HepG2 (cell line): ENCODE measurements around the gene IQCN. TPM values are rescaled to one million over a fixed set of nuclear protein-coding genes. Genes with fewer than 3 reads are reported as not detected.

Source experiments
- AHR ChIP-seq: IDR thresholded peaks from 2 replicates; pipeline ENCODE4 v1.6.1; 2018; ENCODE audit warnings: missing genetic modification reagents, missing compliant biosample characterization
- CBX2 ChIP-seq, 2 experiments: fragments of 200-600 bp in 1 of 2; sonication (generic); formaldehyde crosslinking in 1 of 2; IDR thresholded peaks; 2 replicates each; pipeline versions ENCODE4 v1.7.0 to v1.8.1; 2018 to 2022; ENCODE audit warnings: low read depth in 2 of 2, low read length in 1 of 2, mild to moderate bottlenecking in 1 of 2, missing genetic modification reagents in 1 of 2
- ELF1 ChIP-seq: sonication (generic); formaldehyde crosslinking; IDR thresholded peaks from 2 replicates; pipeline ENCODE4 v1.4.0; 2020; ENCODE audit warnings: missing genetic modification reagents
- ELK4 ChIP-seq: sonication (generic); formaldehyde crosslinking; IDR thresholded peaks from 2 replicates; pipeline ENCODE4 v1.9.0; 2021; ENCODE audit warnings: missing genetic modification reagents, borderline replicate concordance
- FOXO4 ChIP-seq: sonication (generic); formaldehyde crosslinking; conservative IDR thresholded peaks from 2 replicates; pipeline ENCODE4 v1.8.1; 2023; ENCODE audit warnings: missing genetic modification reagents
- FUBP1 ChIP-seq: sonication (generic); formaldehyde crosslinking; IDR thresholded peaks from 2 replicates; pipeline ENCODE4 v1.5.1; 2020; ENCODE audit warnings: missing genetic modification reagents, mild to moderate bottlenecking, borderline replicate concordance
- GPBP1L1 ChIP-seq: sonication (generic); formaldehyde crosslinking; IDR thresholded peaks from 2 replicates; pipeline ENCODE4 v1.5.0; 2020; ENCODE audit warnings: mild to moderate bottlenecking, missing genetic modification reagents
- MYC ChIP-seq: sonication (generic); formaldehyde crosslinking; IDR thresholded peaks from 2 replicates; pipeline ENCODE4 v1.9.0; 2021; ENCODE audit warnings: missing genetic modification reagents, borderline replicate concordance
- NFKBIZ ChIP-seq: IDR thresholded peaks from 2 replicates; pipeline ENCODE4 v1.6.1; 2018; ENCODE audit warnings: missing genetic modification reagents, missing compliant biosample characterization
- NFYC ChIP-seq: IDR thresholded peaks from 2 replicates; pipeline ENCODE4 v1.6.1; 2016; ENCODE audit warnings: missing genetic modification reagents, missing compliant biosample characterization
- PCBP2 ChIP-seq: fragments of 200-400 bp; formaldehyde crosslinking; optimal IDR thresholded peaks from 2 replicates; pipeline ENCODE3; 2018; ENCODE audit warnings: low read length, low read depth; ENCODE audit not compliant: poor library complexity, severe bottlenecking
- PPARG ChIP-seq: conservative IDR thresholded peaks from 2 replicates; pipeline ENCODE4 v1.6.1; 2016; ENCODE audit warnings: missing biosample characterization, missing genetic modification reagents
- PRPF4 ChIP-seq: fragments of 200-400 bp; formaldehyde crosslinking; IDR thresholded peaks from 2 replicates; pipeline ENCODE4 v1.6.1; 2016; ENCODE audit warnings: low read length, low read depth; ENCODE audit not compliant: poor library complexity, severe bottlenecking
- SIN3A ChIP-seq: IDR thresholded peaks from 2 replicates; pipeline ENCODE4 v1.6.1; 2011; ENCODE audit warnings: low read depth, mild to moderate bottlenecking, control low read depth, low read length, borderline replicate concordance
- SNRNP70 ChIP-seq: fragments of 200-400 bp; formaldehyde crosslinking; IDR thresholded peaks from 2 replicates; pipeline ENCODE4 v1.6.1; 2017; ENCODE audit warnings: mild to moderate bottlenecking, low read depth, low read length, moderate library complexity
- TEAD2 ChIP-seq: sonication (generic); formaldehyde crosslinking; IDR thresholded peaks from 2 replicates; pipeline ENCODE4 v1.9.0; 2021; ENCODE audit warnings: missing genetic modification reagents
- ZFY ChIP-seq: sonication (generic); formaldehyde crosslinking; IDR thresholded peaks from 2 replicates; pipeline ENCODE4 v1.4.0; 2020; ENCODE audit warnings: missing genetic modification reagents
- ZNF350 ChIP-seq: sonication (generic); formaldehyde crosslinking; IDR thresholded peaks from 2 replicates; pipeline ENCODE4 v1.4.0; 2020; ENCODE audit warnings: mild to moderate bottlenecking, low read depth, missing genetic modification reagents, borderline replicate concordance
- ZNF543 ChIP-seq: sonication (generic); formaldehyde crosslinking; IDR thresholded peaks from 2 replicates; pipeline ENCODE4 v1.4.0; 2020; ENCODE audit warnings: mild to moderate bottlenecking, missing genetic modification reagents
- ZNF580 ChIP-seq: IDR thresholded peaks from 2 replicates; pipeline ENCODE4 v1.6.1; 2016; ENCODE audit warnings: low read depth, borderline replicate concordance
- ZNF709 ChIP-seq: sonication (generic); formaldehyde crosslinking; IDR thresholded peaks from 2 replicates; pipeline ENCODE4 v1.5.0; 2020; ENCODE audit warnings: mild to moderate bottlenecking, missing genetic modification reagents
- ZNF784 ChIP-seq: sonication (generic); formaldehyde crosslinking; IDR thresholded peaks from 2 replicates; pipeline ENCODE4 v1.5.1; 2020; ENCODE audit warnings: missing genetic modification reagents, mild to moderate bottlenecking, borderline replicate concordance
- polyA plus RNA-seq, 8 experiments: library from polyadenylated mRNA; depleted of rRNA in 3 of 8; stranded (reverse) in 7 of 8; unstranded in 1 of 8; fragments of >200 nt; fragmentation: Illumina TruSeq in 4 of 8; extraction: Trizol in 4 of 8; gene quantifications; 2 replicates each; pipeline versions ENCODE4 v1.2.1 to v1.2.3, GENCODE V29; 2011 to 2016; ENCODE audit warnings: low read depth in 4 of 8, missing spikeins in 1 of 8, mixed read lengths in 1 of 8; ENCODE audit not compliant: insufficient read depth in 1 of 8
- total RNA-seq, 5 experiments: library from RNA; depleted of rRNA; stranded (reverse); fragments of >200 nt; fragmentation: Illumina TruSeq; extraction: Trizol; gene quantifications; 2 replicates each; pipeline ENCODE4 v1.2.3, GENCODE V29; 2016; ENCODE audit warnings: low read depth in 1 of 5

IQCN gene
- total and polyA plus RNA-seq, 2 of the 13 experiments (the other 11 are each of a cell fraction or from before 2014, with no cell fraction given): 0.04 to 0.18 TPM

GRCh38 chr19:18233224-18233825, 40.9 kb downstream of the IQCN start (continued):
- TF ChIP-seq ZNF543 (CRISPR knock-in tag) (peak; percentile 70; the same call in 1 of the 2 replicates), ZFY (CRISPR knock-in tag) (peak; percentile 60; the same call in 1 of the 2 replicates), PCBP2 (no peak), MYC (CRISPR knock-in tag) (peak; percentile 72; the same call in 1 of the 2 replicates), PRPF4 (no peak), NFKBIZ (CRISPR knock-in tag) (peak; percentile 91; the same call in 1 of the 2 replicates), CBX2 (IDR thresholded peaks at IDR 0.05; ENCODE audit: low read depth, low read length) (no peak), CBX2 (CRISPR knock-in tag; IDR thresholded peaks at IDR 0.05; ENCODE audit: low read depth) (no peak), ZNF350 (CRISPR knock-in tag) (peak; percentile 56; the same call in 1 of the 2 replicates), TEAD2 (peak; percentile 93), NFYC (CRISPR knock-in tag) (no peak), SIN3A (peak; percentile 90), FOXO4 (0 out of 2 replicates have a peak, but pooled peaks have one; percentile 85), GPBP1L1 (CRISPR knock-in tag) (no peak), ELK4 (CRISPR knock-in tag) (peak; percentile 12; the same call in 1 of the 2 replicates), PPARG (no peak; the same call in 1 of the 2 replicates), ZNF709 (peak; percentile 80; the same call in 1 of the 2 replicates), SNRNP70 (no peak), FUBP1 (CRISPR knock-in tag) (no peak), ZNF580 (CRISPR knock-in tag) (peak; percentile 93), ELF1 (CRISPR knock-in tag) (no peak; the same call in 1 of the 2 replicates), AHR (CRISPR knock-in tag) (peak; percentile 84; the same call in 1 of the 2 replicates), ZNF784 (peak; percentile 89; the same call in 1 of the 2 replicates)
